GM18909 (cell line): ENCODE data around the gene AADACL4.
"Not testable (repeated sequence)": the region's sequence is repeated elsewhere in the genome, so short reads cannot be mapped to it uniquely, and the experiment has no call there.

Experiments used
- ATAC-seq: cut with Tn5 transposase; IDR thresholded peaks from one replicate; pipeline ENCODE4 v1.9.1; 2021; ENCODE audit warnings: mild to moderate bottlenecking; ENCODE audit not compliant: unreplicated experiment, poor library complexity

Gene AADACL4

DNA sequence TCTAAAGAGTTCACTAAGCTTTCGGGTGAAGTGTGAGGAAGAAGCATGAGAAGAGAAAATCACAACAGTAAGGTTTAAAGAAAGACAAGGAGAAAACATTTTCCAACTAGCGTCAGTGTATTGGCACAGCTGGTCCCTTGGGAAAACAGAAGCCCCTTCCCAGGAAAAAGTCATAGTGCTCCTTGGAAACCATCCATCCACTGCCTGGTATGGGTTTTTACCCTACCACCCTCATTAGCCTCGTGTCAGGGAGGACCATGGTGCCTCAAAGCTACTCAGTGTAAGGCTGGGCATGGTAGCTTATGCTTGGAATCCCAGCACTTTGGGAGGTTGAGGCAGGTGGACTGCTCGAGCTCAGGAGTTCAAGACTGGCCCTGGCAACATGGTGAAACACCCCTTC lies 12.7 kb downstream of the AADACL4 start:
- no peak for ATAC-seq

DNA sequence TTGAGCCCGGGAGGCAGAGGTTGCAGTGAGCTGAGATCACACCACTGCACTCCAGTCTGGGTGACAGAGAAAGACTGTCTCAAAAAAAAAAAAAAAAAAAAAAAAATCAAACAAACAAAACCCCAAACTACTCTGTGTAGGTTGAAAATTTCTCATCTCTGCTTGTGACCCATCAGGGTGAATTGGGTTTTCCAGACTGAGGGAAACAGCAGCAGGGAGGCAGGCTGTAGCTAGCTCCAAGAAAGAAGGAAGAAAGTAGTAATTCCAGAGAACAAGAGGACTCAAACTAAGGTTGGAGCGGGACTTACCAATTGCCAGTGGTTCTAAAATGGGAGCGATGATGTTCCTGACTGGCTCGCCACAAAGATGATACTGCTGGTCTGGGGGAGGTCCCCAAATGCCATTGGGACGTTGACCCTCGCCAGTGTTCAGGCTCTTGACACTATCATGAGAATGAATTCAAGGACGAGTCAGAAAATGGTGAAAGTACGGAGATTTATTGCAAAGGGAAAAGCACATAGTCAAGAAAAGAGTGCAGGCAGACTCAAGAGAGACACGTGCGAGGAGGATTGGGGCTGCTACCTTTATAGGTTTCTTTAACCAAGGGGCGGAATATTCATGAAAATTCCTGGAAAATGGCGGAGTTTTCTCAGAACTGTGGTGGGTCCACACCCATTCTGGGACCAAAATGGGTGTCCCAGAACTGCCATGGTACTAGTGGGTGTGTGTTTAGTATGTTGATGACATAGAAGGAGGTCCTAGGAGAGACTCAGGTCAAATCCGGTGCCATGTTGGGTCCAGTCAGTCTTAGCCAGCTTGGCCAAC lies 13.4 kb downstream of the AADACL4 start:
- no peak for ATAC-seq

DNA sequence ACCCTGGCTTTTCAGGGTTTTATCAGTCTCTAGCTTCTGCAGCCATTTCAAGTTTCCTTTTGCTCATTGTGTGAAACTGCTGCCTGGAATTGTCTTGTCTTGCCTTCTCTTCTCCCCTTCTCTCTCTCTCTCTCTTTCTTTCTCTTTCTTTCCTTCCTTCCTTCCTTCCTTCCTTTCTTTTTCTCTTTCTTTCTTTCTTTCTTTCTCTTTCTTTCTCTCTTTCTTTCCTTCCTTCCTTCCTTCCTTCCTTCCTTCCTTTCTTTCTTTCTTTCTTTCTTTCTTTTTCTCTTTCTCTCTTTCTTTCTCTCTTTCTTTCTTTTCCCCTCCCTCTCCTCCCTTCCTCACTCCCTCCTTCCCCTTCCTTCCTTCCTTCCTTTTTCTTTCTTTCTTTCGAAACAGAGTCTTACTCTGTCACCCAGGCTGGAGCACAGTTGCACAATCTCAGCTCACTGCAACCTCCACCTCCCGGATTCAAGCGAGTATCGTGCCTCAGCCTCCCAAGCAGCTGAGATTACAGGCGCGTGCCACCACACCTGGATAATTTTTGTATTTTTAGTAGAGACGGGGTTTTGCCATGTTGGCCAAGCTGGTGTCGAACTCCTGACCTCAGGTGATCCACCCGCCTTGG lies 14.1 kb downstream of the AADACL4 start:
- ATAC-seq, result not testable (repeated sequence)

DNA sequence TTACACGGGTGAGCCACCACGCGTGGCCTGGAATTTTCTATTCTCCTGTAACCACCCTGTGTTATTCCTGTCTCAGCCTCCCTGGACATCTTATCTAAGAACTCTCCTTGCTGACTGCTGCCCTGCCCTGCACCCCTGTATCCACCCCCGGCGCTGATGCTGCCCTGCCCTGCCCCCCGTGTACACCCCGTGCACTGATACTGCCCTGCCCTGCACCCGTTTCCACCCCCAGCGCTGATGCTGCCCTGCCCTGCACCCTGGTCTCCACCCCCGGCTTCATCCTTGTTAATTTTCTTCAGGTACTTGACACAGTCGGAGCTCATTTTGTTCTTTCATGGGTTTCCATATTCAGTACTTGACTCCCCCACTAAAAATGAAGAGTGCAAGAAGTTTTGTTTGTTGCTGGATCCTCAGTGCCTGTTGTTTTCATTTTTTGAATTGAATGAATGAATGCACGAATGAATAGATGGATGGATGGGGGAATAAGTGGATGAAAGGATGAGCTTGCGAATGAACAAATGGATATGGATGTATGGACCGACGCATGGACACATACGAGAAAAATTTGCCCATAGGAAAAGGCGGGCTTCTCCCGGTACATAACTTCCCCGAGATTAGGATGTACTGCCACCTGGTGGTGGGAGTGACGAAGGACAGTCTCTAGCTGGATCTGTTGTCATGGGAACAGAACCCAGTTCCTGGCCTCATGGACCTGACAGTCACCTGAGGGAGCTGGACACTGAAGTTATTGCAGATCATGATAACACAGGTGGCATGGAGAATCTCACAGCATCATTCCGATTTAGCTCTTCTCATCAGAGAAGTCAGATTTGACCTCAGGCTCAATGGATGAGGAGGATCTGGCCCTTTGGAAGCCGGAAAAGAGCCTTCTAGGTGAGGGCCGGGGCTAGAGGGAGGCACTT lies 14.9 kb downstream of the AADACL4 start:
- ATAC-seq, result no peak

DNA sequence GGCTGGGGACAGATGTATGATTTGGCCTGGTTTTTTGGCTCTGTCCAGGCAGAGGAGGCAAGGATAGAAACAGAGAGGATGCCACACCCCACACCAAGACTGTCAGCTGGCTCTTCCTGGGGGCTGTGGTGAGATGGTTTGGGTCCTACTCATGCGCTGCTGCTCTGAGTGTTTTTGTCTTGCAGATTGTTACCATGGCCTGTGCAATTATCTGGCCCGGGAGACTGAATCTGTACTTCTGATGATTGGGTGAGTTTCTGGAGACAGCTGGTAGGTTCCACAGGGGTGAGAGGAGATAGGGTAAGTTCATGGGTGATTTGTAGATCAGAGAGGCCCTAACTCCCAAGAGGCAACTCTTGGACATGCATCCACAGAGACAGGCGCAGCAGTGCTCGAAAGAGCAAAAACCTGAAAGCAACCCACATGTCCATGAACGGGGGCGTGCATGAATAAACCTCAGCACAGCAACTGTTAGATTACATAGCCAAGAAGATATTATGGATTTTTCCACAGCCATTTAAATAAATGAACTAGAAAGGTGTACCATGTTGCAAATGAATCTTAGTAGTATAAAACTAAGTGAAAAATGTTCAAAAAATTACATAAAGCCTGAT lies 17.8 kb downstream of the AADACL4 start:
- ATAC-seq, result no peak

DNA sequence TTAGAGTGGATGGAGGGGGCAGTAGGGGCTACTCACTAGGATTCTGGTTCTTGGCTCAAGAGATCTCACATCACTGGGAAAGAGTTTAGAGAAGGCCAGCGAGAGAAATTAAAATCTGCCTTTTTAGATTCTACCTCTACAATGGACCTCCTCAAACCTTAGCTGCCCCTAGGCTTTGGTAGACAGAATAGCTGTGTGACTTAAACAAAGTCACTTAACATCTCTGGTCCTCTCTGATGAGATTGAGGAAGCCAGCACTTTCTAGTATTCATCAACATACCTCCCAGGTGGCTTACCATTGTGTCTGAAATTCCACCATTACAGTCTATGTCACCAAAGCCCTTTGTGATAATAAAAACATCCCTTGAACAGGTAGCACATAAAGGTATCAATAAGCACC lies 18.7 kb downstream of the AADACL4 start:
- no peak for ATAC-seq

DNA sequence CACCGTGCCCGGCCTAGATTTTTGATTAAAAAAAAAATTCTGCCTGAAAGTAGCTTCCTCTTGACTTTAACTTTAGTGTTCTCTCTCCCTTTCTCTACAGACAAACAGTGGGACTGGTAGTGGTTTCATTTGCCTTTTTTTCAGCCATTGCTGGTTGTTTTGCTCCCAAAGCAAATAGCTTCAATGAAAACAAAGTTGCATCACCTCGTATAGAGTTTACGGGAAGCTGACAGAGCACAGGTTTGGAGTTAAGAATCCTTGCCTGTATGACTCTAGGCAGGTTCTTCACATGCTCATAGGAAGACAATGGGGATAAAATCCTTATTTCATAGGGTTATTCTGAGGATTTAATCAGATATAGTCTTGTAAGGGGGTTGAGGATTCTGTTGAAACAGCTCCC lies 21.6 kb downstream of the AADACL4 start:
- no peak for ATAC-seq

DNA sequence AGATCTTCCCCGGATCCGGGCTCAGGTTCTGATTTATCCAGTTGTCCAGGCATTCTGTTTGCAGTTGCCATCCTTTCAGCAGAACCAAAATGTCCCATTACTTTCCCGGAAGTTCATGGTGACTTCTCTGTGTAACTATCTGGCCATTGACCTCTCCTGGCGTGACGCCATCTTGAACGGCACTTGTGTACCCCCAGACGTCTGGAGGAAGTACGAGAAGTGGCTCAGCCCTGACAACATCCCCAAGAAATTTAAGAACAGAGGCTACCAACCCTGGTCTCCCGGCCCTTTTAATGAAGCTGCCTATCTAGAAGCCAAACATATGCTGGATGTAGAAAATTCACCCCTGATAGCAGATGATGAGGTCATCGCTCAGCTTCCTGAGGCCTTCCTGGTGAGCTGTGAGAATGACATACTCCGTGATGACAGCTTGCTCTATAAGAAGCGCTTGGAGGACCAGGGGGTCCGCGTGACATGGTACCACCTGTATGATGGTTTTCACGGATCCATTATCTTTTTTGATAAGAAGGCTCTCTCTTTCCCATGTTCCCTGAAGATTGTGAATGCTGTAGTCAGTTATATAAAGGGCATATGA lies 22.4 kb downstream of the AADACL4 start:
- ATAC-seq, result no peak

DNA sequence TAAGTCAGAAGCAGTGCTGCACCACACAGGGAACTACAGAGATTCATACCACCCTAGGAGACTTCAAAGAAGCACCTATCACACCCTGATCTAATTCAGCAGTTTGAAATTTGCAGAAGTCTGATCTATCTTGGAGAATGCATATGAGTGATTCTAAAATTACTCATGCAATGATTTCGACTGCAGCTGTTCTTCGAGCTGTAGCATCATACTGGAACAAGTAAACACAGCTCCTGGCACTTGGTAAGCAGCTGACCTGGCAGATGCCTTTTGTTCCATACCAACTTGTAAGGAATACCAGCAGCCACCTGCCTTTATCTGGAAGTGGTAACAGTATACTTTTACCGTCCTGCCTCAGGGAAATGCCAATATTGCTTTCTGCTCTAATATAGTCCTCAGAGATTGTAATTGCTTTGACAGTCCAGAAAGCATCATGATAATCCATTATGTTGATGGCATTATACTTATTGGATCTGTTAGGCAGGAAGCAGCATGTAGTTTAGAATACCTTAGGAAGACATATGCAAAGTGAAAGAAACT lies 25.7 kb downstream of the AADACL4 start:
- no peak for ATAC-seq

DNA sequence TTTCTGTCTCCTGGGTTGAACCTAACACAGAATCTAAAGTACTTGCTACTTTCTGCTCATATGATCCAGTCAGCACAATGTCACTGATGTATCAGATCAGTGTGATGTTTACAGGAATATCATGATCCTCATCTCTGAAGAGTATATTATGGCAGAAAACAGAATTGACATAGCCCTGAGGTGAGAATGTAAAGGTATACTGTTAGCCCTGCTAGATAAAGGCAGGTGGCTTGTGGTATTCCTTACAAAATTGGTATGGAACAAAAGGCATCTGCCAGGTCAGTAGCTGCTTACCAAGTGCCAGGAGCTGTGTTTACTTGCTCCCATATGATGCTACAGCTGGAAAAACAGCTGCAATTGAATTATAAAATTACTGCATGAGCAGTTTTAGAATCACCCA lies 30.5 kb downstream of the AADACL4 start:
- no peak for ATAC-seq

DNA sequence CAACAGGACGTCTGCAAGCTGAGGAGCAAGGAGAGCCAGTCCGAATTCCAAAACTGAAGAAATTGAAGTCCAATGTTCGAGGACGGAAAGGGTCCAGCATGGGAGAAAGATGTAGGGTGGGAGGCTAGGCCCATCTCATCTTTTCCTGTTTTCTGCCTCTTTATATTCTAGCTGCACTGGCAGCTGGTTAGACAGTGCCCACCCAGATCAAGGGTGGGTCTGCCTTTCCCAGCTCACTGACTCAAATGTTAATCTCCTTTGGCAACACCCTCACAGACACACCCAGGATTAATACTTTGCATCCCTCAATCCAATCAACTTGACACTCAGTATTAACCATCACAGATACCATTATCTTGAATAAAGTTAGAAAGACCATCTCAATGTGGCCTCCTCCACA lies 32.2 kb downstream of the AADACL4 start:
- not testable (repeated sequence) for ATAC-seq

DNA sequence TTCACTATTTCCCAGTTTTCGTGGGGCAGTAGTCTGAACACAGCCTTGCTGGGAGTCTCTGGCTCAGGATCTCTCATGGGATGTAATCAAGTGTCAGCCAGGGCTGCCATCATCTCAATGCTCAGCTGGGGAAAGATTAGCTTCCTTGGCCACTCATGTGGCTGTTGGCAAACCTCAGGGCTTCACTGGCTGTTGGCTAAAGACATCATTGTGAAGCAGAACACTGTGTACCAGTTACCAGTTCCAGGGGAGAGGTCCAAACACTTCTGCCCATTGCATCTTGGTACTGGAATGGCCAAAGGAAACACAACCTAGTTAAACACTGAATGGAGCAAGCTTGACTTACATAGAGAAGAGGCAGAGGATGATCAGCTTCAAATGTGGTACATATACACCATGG lies 33.7 kb downstream of the AADACL4 start:
- ATAC-seq, result no peak

DNA sequence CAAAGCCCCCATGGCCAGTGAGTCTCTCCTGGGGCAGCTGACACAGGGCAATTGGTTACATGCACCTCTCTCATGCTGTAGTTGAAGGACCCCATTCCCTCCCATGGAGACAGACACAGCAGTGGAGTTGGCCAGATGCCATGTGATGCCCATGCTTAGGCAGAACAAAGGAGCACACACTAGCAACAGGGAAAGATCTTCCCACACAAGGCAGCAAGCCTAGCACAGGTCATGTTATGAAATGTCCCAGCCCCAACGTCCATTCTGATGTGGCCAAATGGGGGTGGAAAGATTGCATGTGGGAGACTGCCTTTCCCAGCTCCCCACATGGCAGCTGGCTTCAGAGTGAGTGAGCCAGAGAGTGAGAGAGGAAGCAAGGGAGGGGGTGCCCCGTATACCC lies 34.5 kb downstream of the AADACL4 start:
- no peak for ATAC-seq

DNA sequence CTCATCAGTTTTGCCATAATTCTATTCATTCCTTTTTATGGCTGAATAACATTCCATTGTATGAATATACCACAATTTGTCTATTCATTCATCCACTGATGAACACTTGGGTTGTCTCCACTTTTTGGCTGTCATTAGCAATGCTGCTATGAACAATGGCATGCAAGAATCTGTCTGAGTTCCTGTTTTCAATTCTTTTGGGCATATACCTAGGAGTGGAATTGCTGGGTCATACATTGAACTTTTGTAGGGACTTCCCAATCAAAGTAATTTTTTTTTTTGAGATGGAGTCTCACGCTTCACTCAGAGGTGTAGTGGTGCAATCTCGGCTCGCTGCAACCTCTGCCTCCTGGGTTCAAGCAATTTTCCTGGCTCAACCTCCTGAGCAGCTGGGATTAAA lies 34.9 kb downstream of the AADACL4 start:
- no peak for ATAC-seq

DNA sequence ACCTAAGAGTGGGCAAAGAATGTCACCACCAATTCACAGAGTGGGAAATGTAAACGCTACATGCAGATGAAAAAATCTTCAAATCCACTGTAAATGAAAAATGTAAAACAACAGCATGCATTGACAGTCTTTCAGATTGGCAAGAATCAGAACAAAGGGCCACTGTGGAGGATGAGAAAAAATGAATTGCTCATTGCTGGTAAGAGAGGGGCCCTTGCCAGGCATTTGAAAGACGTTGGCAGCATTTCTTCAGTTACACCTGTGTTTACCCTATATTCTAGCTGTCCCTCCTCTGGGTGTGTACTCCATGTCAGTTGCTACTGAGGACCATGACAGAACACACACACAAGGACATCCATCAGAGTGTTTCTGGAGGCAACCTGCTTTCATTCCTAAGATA lies 46.3 kb downstream of the AADACL4 start:
- ATAC-seq, result no peak

DNA sequence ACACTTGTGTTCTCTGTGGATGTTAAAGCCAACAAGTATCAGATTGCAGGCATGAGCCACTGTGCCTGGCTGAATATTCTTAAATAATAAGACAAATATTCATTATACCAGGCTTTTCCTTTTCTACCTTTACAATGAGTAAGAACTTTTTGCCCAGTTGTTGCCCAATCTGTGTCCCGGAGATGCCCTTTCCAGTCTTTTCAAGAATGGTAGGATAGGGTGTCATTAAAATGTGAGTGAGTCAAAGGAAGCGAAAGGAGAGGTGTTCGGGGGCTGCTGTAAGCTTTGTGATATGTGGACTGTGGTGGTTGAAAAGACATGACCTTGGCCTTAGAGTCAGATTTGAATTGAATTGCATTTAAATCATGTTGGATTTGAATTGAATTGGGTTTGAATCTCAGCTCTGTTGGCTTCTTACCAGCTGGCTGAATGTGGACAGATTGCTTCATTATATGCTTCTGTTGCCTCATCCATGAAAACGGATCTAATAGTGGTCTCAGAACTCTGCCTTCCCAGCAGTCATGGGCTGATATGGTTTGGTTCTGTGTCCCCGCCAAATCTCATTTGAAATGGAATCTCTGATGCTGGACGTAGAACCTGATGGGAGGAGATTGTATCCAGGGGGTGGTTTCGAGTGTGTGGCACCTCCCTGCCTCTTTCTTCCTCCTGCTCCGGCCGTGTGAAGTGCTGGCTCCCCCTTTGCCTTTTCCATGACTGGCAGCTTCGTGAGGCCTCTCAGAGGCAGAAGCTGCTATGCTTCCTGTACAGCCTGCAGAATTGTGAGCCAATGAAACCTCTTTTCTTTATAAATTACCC lies 49.3 kb downstream of the AADACL4 start:
- no peak for ATAC-seq

DNA sequence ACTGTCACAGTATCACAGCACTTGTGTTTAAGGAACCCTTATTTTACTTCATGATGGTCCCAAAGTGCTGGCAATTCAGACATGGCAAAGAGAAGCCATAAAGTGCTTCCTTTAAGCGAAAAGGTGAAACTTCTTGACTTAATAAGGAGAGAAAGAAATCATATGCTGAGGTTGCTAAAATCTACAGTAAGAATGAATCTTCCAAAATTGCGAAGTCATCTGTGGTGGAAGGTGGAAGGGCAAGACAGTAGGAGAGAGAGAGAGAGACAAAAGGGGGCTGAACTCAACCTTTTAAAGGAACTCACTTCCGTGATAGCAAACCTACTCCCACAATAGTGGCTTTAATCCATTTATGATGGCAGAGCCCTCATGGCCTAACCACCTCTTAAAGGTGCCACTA lies 52.8 kb downstream of the AADACL4 start:
- no peak for ATAC-seq

DNA sequence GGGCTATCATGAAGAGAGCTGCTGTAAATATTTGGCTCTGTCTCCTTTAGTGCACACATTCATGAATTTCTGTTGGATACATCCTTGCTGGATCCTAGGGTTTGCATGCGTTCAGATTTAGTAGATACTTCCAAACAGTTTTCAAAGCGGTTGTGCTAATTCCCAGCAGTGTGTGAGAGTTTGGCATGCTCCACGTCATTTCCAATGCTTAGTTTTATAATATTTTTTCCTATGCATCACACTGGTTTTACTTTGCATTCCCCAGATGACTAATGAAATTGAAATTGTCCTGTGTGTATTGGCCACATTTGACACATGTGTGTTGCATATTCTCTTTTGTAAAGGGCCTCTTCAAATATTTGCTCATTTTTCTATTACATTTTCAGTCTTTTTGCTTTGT lies 53.5 kb downstream of the AADACL4 start:
- ATAC-seq, result no peak

DNA sequence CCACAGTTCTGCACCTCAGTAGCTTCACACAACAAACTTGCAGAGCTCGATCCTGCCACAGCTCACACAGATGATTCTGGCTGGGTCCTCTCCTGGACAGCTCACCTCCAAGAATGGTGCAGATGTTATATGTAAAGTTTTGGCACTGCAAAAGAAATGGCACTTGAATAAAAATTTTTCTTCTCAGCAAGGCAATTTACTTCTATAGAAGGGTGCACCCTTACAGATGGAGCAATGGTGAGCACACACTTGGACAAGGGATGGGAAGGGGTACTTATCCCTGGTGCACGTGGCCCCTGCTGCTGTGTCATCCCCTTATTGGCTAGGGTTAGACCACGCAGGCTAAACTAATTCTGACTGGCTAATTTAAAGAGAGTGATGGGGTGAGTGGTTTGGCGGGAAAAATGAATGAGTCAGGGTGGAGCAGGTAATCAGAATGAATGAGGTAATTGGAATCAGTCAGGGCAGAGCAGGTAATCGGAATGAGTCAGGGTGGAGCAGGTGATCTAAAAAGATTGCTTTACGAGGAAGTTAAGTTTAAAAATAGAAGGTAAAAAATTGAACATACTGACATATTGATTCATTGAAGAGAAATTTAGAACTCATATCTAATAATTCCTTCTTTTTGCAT lies 60.1 kb downstream of the AADACL4 start:
- ATAC-seq, result no peak
